Measurements from ENCODE around the gene ZNF138.

ZNF138 gene

GRCh38 chr7:64747802-64748201, 46.4 kb upstream of the ZNF138 start:
- TF ChIP-seq CTCF (IDR thresholded peaks at IDR 0.05; ENCODE audit: insufficient read depth, low read length) = no peak
- no peak for TF ChIP-seq REST (IDR thresholded peaks at IDR 0.05; ENCODE audit: insufficient replicate concordance, low read depth)
- TF ChIP-seq GABPA (IDR thresholded peaks at IDR 0.05; ENCODE audit: low read depth) = no peak
- TF ChIP-seq POLR2AphosphoS5 (IDR thresholded peaks at IDR 0.05; ENCODE audit: low read depth) = no peak
- TF ChIP-seq SPI1 (IDR thresholded peaks at IDR 0.05; ENCODE audit: borderline replicate concordance, low read depth) = no peak
- no peak overlapping the region for H3K4me3 ChIP-seq (replicated peaks; ENCODE audit: insufficient read depth, low read length)

GRCh38 chr7:64753032-64753431, 41.2 kb upstream of the ZNF138 start:
- TF ChIP-seq CTCF (IDR thresholded peaks at IDR 0.05; ENCODE audit: insufficient read depth, low read length) (no peak), REST (IDR thresholded peaks at IDR 0.05; ENCODE audit: insufficient replicate concordance, low read depth) (no peak), SPI1 (IDR thresholded peaks at IDR 0.05; ENCODE audit: borderline replicate concordance, low read depth) (no peak), GABPA (IDR thresholded peaks at IDR 0.05; ENCODE audit: low read depth) (no peak)
- Histone ChIP-seq H3K27me3 (ENCODE audit: insufficient read depth, poor library complexity, severe bottlenecking) (no peaks in the 10 kb centered on the region), H3K27ac (replicated peaks) (no peak overlapping the region), H3K4me3 (replicated peaks; ENCODE audit: insufficient read depth, low read length) (no peak overlapping the region)
- DNase-seq (ENCODE audit: low read depth in 1 of 2, low spot score in 1 of 2) = no peak

More at GRCh38 chr7:64747802-64748201, 46.4 kb upstream of the ZNF138 start:
- Histone ChIP-seq H3K27ac (replicated peaks) (no peak overlapping the region), H3K27me3 (ENCODE audit: insufficient read depth, poor library complexity, severe bottlenecking) (no peaks in the 10 kb centered on the region)
- DNase-seq (ENCODE audit: low read depth in 1 of 2, low spot score in 1 of 2) = no peak

- no peak overlapping the region for H3K4me3 ChIP-seq (replicated peaks; ENCODE audit: insufficient read depth, low read length)
- TF ChIP-seq REST (IDR thresholded peaks at IDR 0.05; ENCODE audit: insufficient replicate concordance, low read depth) (no peak), POLR2AphosphoS5 (IDR thresholded peaks at IDR 0.05; ENCODE audit: low read depth) (no peak), GABPA (IDR thresholded peaks at IDR 0.05; ENCODE audit: low read depth) (no peak), CTCF (IDR thresholded peaks at IDR 0.05; ENCODE audit: insufficient read depth, low read length) (no peak), SPI1 (IDR thresholded peaks at IDR 0.05; ENCODE audit: borderline replicate concordance, low read depth) (no peak)
- no peaks in the 10 kb centered on the region for H3K27me3 ChIP-seq (ENCODE audit: insufficient read depth, poor library complexity, severe bottlenecking)
- DNase-seq (ENCODE audit: low read depth in 1 of 2, low spot score in 1 of 2) = no peak
- no peak overlapping the region for H3K27ac ChIP-seq (replicated peaks)
These were observed 38.4 kb upstream of the ZNF138 start for GRCh38 chr7:64755865-64756264.

Data from HL-60 (cell line).